Osteocyte (in vitro differentiated cells): ENCODE data around the gene TAMALIN. TPM values are rescaled to one million over a fixed set of nuclear protein-coding genes. Genes with fewer than 3 reads are reported as not detected.

Source experiments
- DNase-seq: peaks from one replicate; pipeline ENCODE4 v3.0.0; 2021; ENCODE audit warnings: mixed read lengths; ENCODE audit not compliant: unreplicated experiment; ENCODE audit errors: extremely low spot score
- H3K27ac Mint-ChIP-seq: one replicate; pipeline ENCODE4 v1.8.0; 2021; ENCODE audit warnings: mild to moderate bottlenecking, mixed read lengths; ENCODE audit not compliant: unreplicated experiment
- H3K27me3 Mint-ChIP-seq: one replicate; pipeline ENCODE4 v1.8.0; 2021; ENCODE audit warnings: mixed read lengths; ENCODE audit not compliant: unreplicated experiment
- H3K36me3 Mint-ChIP-seq: one replicate; pipeline ENCODE4 v1.8.0; 2021; ENCODE audit warnings: mixed read lengths; ENCODE audit not compliant: unreplicated experiment
- H3K4me1 Mint-ChIP-seq: one replicate; pipeline ENCODE4 v1.8.0; 2021; ENCODE audit warnings: mixed read lengths; ENCODE audit not compliant: unreplicated experiment
- H3K4me3 Mint-ChIP-seq: one replicate; pipeline ENCODE4 v1.8.0; 2021; ENCODE audit warnings: mild to moderate bottlenecking, moderate library complexity, mixed read lengths; ENCODE audit not compliant: unreplicated experiment
- H3K9me3 Mint-ChIP-seq: one replicate; pipeline ENCODE4 v1.8.0; 2021; ENCODE audit warnings: mixed read lengths; ENCODE audit not compliant: unreplicated experiment
- CTCF ChIP-seq: fragments of 200-600 bp; sonication (generic); IDR thresholded peaks from 2 replicates; pipeline ENCODE4 v1.5.0; 2021; ENCODE audit warnings: antibody characterized with exemption, mild to moderate bottlenecking, moderate library complexity
- total RNA-seq: library from RNA; stranded (reverse); gene quantifications from 2 replicates; pipeline ENCODE4 v1.2.1, GENCODE V29; 2021

The TAMALIN gene
- total RNA-seq, 1 donor from 2014 or later, result 25.5 TPM

DNA sequence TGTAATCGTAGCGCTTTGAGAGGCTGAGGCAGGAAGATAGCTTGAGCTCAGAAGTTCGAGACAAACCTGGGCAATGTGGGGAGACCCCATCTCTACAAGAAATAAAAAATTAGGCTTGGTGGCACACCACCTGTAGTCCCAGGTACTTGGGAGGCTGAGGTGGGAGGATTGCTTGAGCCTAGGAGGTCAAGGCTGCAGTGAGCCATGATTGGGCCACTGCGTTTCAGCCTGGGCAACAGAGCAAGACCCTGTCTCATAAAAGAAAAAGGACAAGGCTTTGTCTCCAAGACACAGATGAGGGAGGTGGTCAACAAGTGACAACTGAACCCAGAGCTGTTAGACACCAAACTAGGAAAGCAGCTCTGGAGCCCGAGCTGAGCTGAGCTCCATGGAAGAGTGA lies 14.5 kb upstream of the TAMALIN start:
- H3K4me1 Mint-ChIP-seq, result peaks cover 4% of the 10 kb centered on the region
- H3K36me3 Mint-ChIP-seq, result peaks cover 8% of the 10 kb centered on the region
- TF ChIP-seq CTCF, result no peak
- no peak overlapping the region for H3K4me3 Mint-ChIP-seq
- DNase-seq, result no peak
- H3K27ac Mint-ChIP-seq, result peak overlapping the region; percentile 4
- H3K27me3 Mint-ChIP-seq, result no peaks in the 10 kb centered on the region
- H3K9me3 Mint-ChIP-seq, result no peaks in the 10 kb centered on the region

- no peaks in the 10 kb centered on the region for H3K27me3 Mint-ChIP-seq
- peaks cover 10% of the 10 kb centered on the region for H3K36me3 Mint-ChIP-seq
- no peak overlapping the region for H3K27ac Mint-ChIP-seq
- H3K4me1 Mint-ChIP-seq, result peaks cover 4% of the 10 kb centered on the region
- H3K4me3 Mint-ChIP-seq, result no peak overlapping the region
- no peak for TF ChIP-seq CTCF
- H3K9me3 Mint-ChIP-seq, result no peaks in the 10 kb centered on the region
- DNase-seq, result no peak
Measured at GRCh38 chr12:51994539-51994820, 12.3 kb upstream of the TAMALIN start.

GRCh38 chr12:51994959-51995358 lies 11.8 kb upstream of the TAMALIN start:
- DNase-seq, result no peak
- Mint-ChIP-seq H3K9me3 (no peaks in the 10 kb centered on the region), H3K4me1 (peaks cover 4% of the 10 kb centered on the region), H3K4me3 (no peak overlapping the region), H3K27me3 (no peaks in the 10 kb centered on the region), H3K36me3 (peaks cover 10% of the 10 kb centered on the region), H3K27ac (no peak overlapping the region)
- TF ChIP-seq CTCF, result no peak

- no peak for DNase-seq
Measured at GRCh38 chr12:51997136-51997535, 9.6 kb upstream of the TAMALIN start.

DNA sequence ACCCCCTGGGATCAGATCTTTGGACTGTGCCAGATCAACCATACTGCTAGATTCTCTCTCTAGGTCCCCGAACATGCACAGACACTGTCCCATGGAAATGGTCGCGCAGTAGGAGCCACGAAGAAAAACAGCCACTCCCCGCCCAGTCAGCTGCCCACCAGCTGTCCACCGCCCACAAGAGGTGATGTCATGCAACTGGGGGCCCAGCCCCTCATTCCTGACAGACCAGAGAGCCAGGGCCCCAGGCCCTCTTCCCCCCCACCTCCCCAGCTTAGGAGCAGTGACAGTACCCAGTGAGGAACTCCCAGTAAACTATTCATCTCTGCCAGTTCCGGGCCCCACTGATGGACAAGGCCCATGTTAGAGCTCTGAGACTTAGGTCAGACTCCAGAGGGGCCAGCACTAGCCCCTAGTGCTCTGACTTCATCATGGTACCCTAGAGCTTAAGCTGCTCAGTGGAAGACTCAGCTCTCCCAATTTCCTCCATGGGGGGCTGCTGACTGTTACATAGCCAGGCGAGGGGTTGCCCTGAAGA lies 3.7 kb upstream of the TAMALIN start:
- DNase-seq, result no peak

More at GRCh38 chr12:51997136-51997535, 9.6 kb upstream of the TAMALIN start:
- H3K4me1 Mint-ChIP-seq, result peaks cover 4% of the 10 kb centered on the region
- H3K36me3 Mint-ChIP-seq, result peaks cover 10% of the 10 kb centered on the region
- H3K27me3 Mint-ChIP-seq, result no peaks in the 10 kb centered on the region
- H3K4me3 Mint-ChIP-seq, result no peak overlapping the region
- no peak for TF ChIP-seq CTCF
- H3K27ac Mint-ChIP-seq, result no peak overlapping the region
- no peaks in the 10 kb centered on the region for H3K9me3 Mint-ChIP-seq

More for the DNA sequence above, 3.7 kb upstream of the TAMALIN start:
- peaks cover 17% of the 10 kb centered on the region for H3K4me1 Mint-ChIP-seq
- no peak for TF ChIP-seq CTCF
- peaks cover 3% of the 10 kb centered on the region for H3K36me3 Mint-ChIP-seq
- H3K4me3 Mint-ChIP-seq, result no peak overlapping the region
- H3K27me3 Mint-ChIP-seq, result no peaks in the 10 kb centered on the region
- no peak overlapping the region for H3K27ac Mint-ChIP-seq
- H3K9me3 Mint-ChIP-seq, result no peaks in the 10 kb centered on the region
